IMR-90 (cell line): Measurements from ENCODE around the gene ISX. TPM values are rescaled to one million over a fixed set of nuclear protein-coding genes. Genes with fewer than 3 reads are reported as not detected.

ENCODE experiments used
- ATAC-seq: fragments of 200-7000 bp; cut with Tn5 transposase; 2 replicates; pipeline ENCODE4 v1.9.1; 2020; ENCODE audit warnings: low read depth, mild to moderate bottlenecking, moderate library complexity
- BruUV-seq: library from RNA; stranded (reverse); fragments of 400-500 nt; replicated peaks from 2 replicates; lab custom pipeline; 2021; lab: Mats Ljungman, UMichigan
- CTCF ChIA-PET: fragments of 300-600 bp; formaldehyde crosslinking; extraction: SDS; loops from one replicate; lab custom pipeline; 2021; ENCODE audit warnings: antibody characterized with exemption; lab: Yijun Ruan, JAX
- POLR2A ChIA-PET: fragments of 300-600 bp; sonication (Branson Sonifier 250); formaldehyde crosslinking; loops from one replicate; lab custom pipeline; 2022; ENCODE audit warnings: antibody characterized with exemption; ENCODE audit not compliant: unreplicated experiment; lab: Charles Lee
- DNase-seq: peaks from one replicate; pipeline ENCODE4 v3.0.0; 2013
- H2AFZ ChIP-seq: replicated peaks from 2 replicates; pipeline ENCODE3; 2013; ENCODE audit warnings: low read length, mild to moderate bottlenecking; ENCODE audit not compliant: poor library complexity
- H2AK5ac ChIP-seq: 2 replicates; pipeline ENCODE4 v1.6.1; 2013; ENCODE audit warnings: low read depth, low read length, inconsistent platforms
- H2AK9ac ChIP-seq: replicated peaks from 2 replicates; pipeline ENCODE3; 2013; ENCODE audit warnings: mild to moderate bottlenecking, low read depth, low read length, moderate library complexity; ENCODE audit not compliant: poor library complexity
- H2BK120ac ChIP-seq: 2 replicates; pipeline ENCODE4 v1.6.1; 2013; ENCODE audit warnings: low read depth, low read length, inconsistent platforms
- H2BK15ac ChIP-seq: 3 replicates; pipeline ENCODE4 v1.6.1; 2013; ENCODE audit warnings: low read depth, low read length, inconsistent platforms
- H2BK20ac ChIP-seq: 2 replicates; pipeline ENCODE4 v1.6.1; 2013; ENCODE audit warnings: low read depth, mild to moderate bottlenecking, inconsistent platforms, low read length, moderate library complexity
- H2BK5ac ChIP-seq: 2 replicates; pipeline ENCODE4 v1.6.1; 2013; ENCODE audit warnings: mild to moderate bottlenecking, low read depth, low read length, inconsistent platforms; ENCODE audit not compliant: poor library complexity, severe bottlenecking
- H3K14ac ChIP-seq: replicated peaks from 2 replicates; pipeline ENCODE4 v1.6.1; 2013; ENCODE audit warnings: low read depth, low read length, inconsistent platforms
- H3K18ac ChIP-seq: 2 replicates; pipeline ENCODE4 v1.6.1; 2013; ENCODE audit warnings: low read depth, low read length, control low read depth
- H3K23ac ChIP-seq: 2 replicates; pipeline ENCODE4 v1.6.1; 2013; ENCODE audit warnings: low read depth, low read length, inconsistent platforms
- H3K27ac ChIP-seq: 2 replicates; pipeline ENCODE4 v1.5.1; 2013; ENCODE audit warnings: mild to moderate bottlenecking, control low read depth, low read length; ENCODE audit not compliant: insufficient read depth
- H3K27me3 ChIP-seq: 2 replicates; pipeline ENCODE4 v1.6.1; 2013; ENCODE audit warnings: low read length; ENCODE audit not compliant: control insufficient read depth, insufficient read depth
- H3K36me3 ChIP-seq: 2 replicates; pipeline ENCODE4 v1.6.1; 2013; ENCODE audit warnings: low read length, mixed read lengths; ENCODE audit not compliant: control insufficient read depth, insufficient read depth
- H3K4ac ChIP-seq: 2 replicates; pipeline ENCODE4 v1.6.1; 2013; ENCODE audit warnings: low read depth, low read length, inconsistent platforms
- H3K4me1 ChIP-seq: 2 replicates; pipeline ENCODE4 v1.6.1; 2013; ENCODE audit warnings: low read length, mixed read lengths; ENCODE audit not compliant: control insufficient read depth, insufficient read depth
- H3K4me2 ChIP-seq: 2 replicates; pipeline ENCODE4 v1.6.1; 2013; ENCODE audit warnings: low read depth, mild to moderate bottlenecking, control low read depth, low read length, moderate library complexity
- H3K4me3 ChIP-seq: 2 replicates; pipeline ENCODE4 v1.5.1; 2013; ENCODE audit warnings: low read depth, mild to moderate bottlenecking, control low read depth, low read length, moderate library complexity; ENCODE audit not compliant: insufficient read depth
- H3K56ac ChIP-seq: 2 replicates; pipeline ENCODE4 v1.6.1; 2013; ENCODE audit warnings: low read length, inconsistent platforms; ENCODE audit not compliant: insufficient read depth; ENCODE audit errors: extremely low read depth
- H3K79me1 ChIP-seq, 2 experiments: 2 replicates each; pipeline ENCODE4 v1.6.1; 2013; ENCODE audit warnings: low read length in 2 of 2, inconsistent platforms in 1 of 2, low read depth in 1 of 2
- H3K9ac ChIP-seq: 2 replicates; pipeline ENCODE4 v1.6.1; 2013; ENCODE audit warnings: low read depth, low read length, control low read depth
- H3K9me1 ChIP-seq: 2 replicates; pipeline ENCODE4 v1.6.1; 2013; ENCODE audit warnings: low read length, inconsistent platforms; ENCODE audit not compliant: insufficient read depth
- H3K9me3 ChIP-seq: 2 replicates; pipeline ENCODE4 v1.6.1; 2013; ENCODE audit warnings: low read length; ENCODE audit not compliant: control insufficient read depth, insufficient read depth
- H4K20me1 ChIP-seq: 2 replicates; pipeline ENCODE4 v1.6.1; 2013; ENCODE audit warnings: low read length, inconsistent platforms; ENCODE audit not compliant: insufficient read depth
- H4K5ac ChIP-seq: 2 replicates; pipeline ENCODE4 v1.6.1; 2013; ENCODE audit warnings: mild to moderate bottlenecking, low read depth, low read length, control low read depth
- H4K8ac ChIP-seq, 2 experiments: 2 replicates each; pipeline ENCODE4 v1.6.1; 2013; ENCODE audit warnings: low read depth in 2 of 2, low read length in 2 of 2, control low read depth in 1 of 2, inconsistent platforms in 1 of 2
- H4K91ac ChIP-seq: 2 replicates; pipeline ENCODE4 v1.6.1; 2013; ENCODE audit warnings: low read depth, low read length, inconsistent platforms; ENCODE audit not compliant: insufficient read depth
- MAFK ChIP-seq: IDR thresholded peaks from 2 replicates; pipeline ENCODE4 v1.6.1; 2012; ENCODE audit warnings: low read depth, low read length, improper control_type of control experiment
- WGBS, 2 experiments: methylation state at CpG; one replicate each; pipeline versions ENCODE4 v1.1.5 to v1.1.7; 2013; ENCODE audit warnings: missing lambda C conversion rate in 2 of 2; ENCODE audit not compliant: insufficient read length in 1 of 2; ENCODE audit errors: extremely low coverage in 2 of 2; 5-methylcytosine and 5-hydroxymethylcytosine counted together
- dilution Hi-C: fragments of 300-500 bp; cut with HindIII; formaldehyde crosslinking; loops from one replicate; pipeline ENCODE4 v1.14.3; 2018; ENCODE audit warnings: low sequenced_read_pairs; ENCODE audit not compliant: unreplicated experiment
- in situ Hi-C: fragments of 300-500 bp; cut with MboI; formaldehyde crosslinking; loops from 3 replicates; pipeline ENCODE4 v1.14.3; 2019; ENCODE audit warnings: low sequenced_read_pairs, inconsistent platforms, mixed read lengths
- intact Hi-C: fragments of 100-400 bp; cut with micrococcal nuclease; formaldehyde crosslinking; loops from 2 replicates; pipeline ENCODE4 v1.10.0; 2022
- polyA plus RNA-seq, 3 experiments: library from polyadenylated mRNA; depleted of rRNA; stranded (reverse); fragments of >200 nt; gene quantifications; 2 replicates each; pipeline ENCODE4 v1.2.3, GENCODE V29; 2012; ENCODE audit warnings: low replicate concordance in 1 of 3
- total RNA-seq: library from RNA; depleted of rRNA; stranded (reverse); fragments of >200 nt; gene quantifications from 2 replicates; pipeline ENCODE4 v1.2.3, GENCODE V29; 2012

The ISX gene
- total and polyA plus RNA-seq, 2 of the 4 experiments (the other 2 are of a cell fraction): not detected

DNA sequence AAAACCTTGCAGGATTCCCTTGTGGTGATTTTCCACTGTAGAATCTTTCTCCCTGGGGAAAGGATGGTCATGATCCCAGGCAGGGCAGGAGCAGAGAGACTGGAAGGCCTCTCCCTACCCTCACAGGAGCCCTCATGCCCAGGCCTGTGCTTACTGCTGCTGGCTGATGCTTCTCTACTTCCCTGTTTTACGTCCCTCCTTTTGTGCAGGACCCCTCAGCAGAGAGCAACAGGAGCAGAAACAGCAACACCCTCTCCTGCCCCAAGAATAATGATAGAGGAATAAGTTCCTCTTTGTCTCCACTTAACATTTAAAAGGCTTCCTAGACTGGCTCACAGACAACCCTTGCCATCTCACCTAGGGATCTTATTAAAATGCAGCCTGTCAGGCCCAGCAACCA is 3.6 kb downstream of the ISX start:
- Histone ChIP-seq H2BK5ac (no peak overlapping the region), H2AK5ac (no peak overlapping the region), H2AFZ (no peak overlapping the region), H4K8ac (no peak overlapping the region), H2BK20ac (no peak overlapping the region), H2AK9ac (no peak overlapping the region), H3K4me1 (no peaks in the 10 kb centered on the region), H3K4me2 (no peak overlapping the region), H3K9me3 (peaks cover 22% of the 10 kb centered on the region), H3K14ac (no peak overlapping the region), H3K36me3 (no peaks in the 10 kb centered on the region), H2BK15ac (no peak overlapping the region), H2BK120ac (no peak overlapping the region), H3K23ac (no peak overlapping the region), H3K9me1 (no peaks in the 10 kb centered on the region), H4K91ac (no peak overlapping the region), H3K18ac (no peak overlapping the region), H3K27ac (no peak overlapping the region), H3K9ac (no peak overlapping the region), H3K27me3 (no peaks in the 10 kb centered on the region), H3K56ac (no peak overlapping the region), H3K4me3 (no peak overlapping the region), H3K4ac (no peak overlapping the region), H4K20me1 (no peaks in the 10 kb centered on the region), H3K79me1 (no peaks in the 10 kb centered on the region), H4K5ac (no peak overlapping the region)
- ChIA-PET CTCF (no interaction called here), POLR2A (no interaction called here)
- intact Hi-C loops: no loop called here
- dilution Hi-C loops: no loop called here
- no peak for DNase-seq
- BruUV-seq: no TSS peak
- TF ChIP-seq MAFK: no peak
- WGBS, 2 experiments: no CpG with 5 or more reads among the region's 1 CpG
- in situ Hi-C loops: no loop called here
- no peak for ATAC-seq
